Keratinocyte (primary cell): ENCODE results near the gene C12orf42. TPM values are rescaled to one million over a fixed set of nuclear protein-coding genes. Genes with fewer than 3 reads are reported as not detected.

Source experiments
- DNase-seq: peaks from one replicate; pipeline ENCODE4 v3.0.0-alpha.2; 2011; ENCODE audit warnings: low read depth, missing footprints, low spot score
- FAIRE-seq: peaks from 2 replicates; lab custom pipeline; 2011; peaks lifted over from hg19 to GRCh38; lab: Jason Lieb, UNC
- H2AFZ ChIP-seq: 2 replicates; pipeline ENCODE4 v1.6.0; 2012; ENCODE audit warnings: low read length, control low read depth, inconsistent platforms; ENCODE audit not compliant: control insufficient read depth
- H3K27ac ChIP-seq: 2 replicates; pipeline ENCODE4 v1.5.1; 2011; ENCODE audit warnings: low read length; ENCODE audit not compliant: control insufficient read depth, insufficient read depth
- H3K27me3 ChIP-seq: 3 replicates; pipeline ENCODE4 v1.6.0; 2011; ENCODE audit warnings: low read length; ENCODE audit not compliant: control insufficient read depth, insufficient read depth; ENCODE audit errors: extremely low read depth
- H3K36me3 ChIP-seq, 2 experiments: 2 replicates in 1 of 2; 3 replicates in 1 of 2; pipeline ENCODE4 v1.5.1; 2011; ENCODE audit warnings: low read length in 2 of 2, mild to moderate bottlenecking in 1 of 2; ENCODE audit not compliant: control insufficient read depth in 2 of 2, insufficient read depth in 2 of 2; ENCODE audit errors: extremely low read depth in 1 of 2
- H3K4me1 ChIP-seq: 3 replicates; pipeline ENCODE4 v1.5.1; 2011; ENCODE audit warnings: low read length; ENCODE audit not compliant: control insufficient read depth, insufficient read depth; ENCODE audit errors: extremely low read depth
- H3K4me2 ChIP-seq: 3 replicates; pipeline ENCODE4 v1.6.0; 2011; ENCODE audit warnings: low read depth, low read length; ENCODE audit not compliant: control insufficient read depth, insufficient read depth; ENCODE audit errors: extremely low read depth
- H3K4me3 ChIP-seq, 3 experiments: fragments of 200-600 bp in 1 of 3; sonication (generic) in 1 of 3; 2 replicates in 2 of 3; 3 replicates in 1 of 3; pipeline ENCODE4 v1.5.1; 2011 to 2016; ENCODE audit warnings: low read length in 3 of 3, mild to moderate bottlenecking in 3 of 3, control low read depth in 2 of 3, inconsistent platforms in 1 of 3, low read depth in 1 of 3, mixed read lengths in 1 of 3, mixed run types in 1 of 3, moderate library complexity in 1 of 3; ENCODE audit not compliant: control insufficient read depth in 2 of 3, insufficient read depth in 2 of 3; ENCODE audit errors: extremely low read depth in 1 of 3
- H3K79me2 ChIP-seq: 2 replicates; pipeline ENCODE4 v1.6.0; 2012; ENCODE audit warnings: low read length; ENCODE audit not compliant: control insufficient read depth, insufficient read depth
- H3K9ac ChIP-seq: 3 replicates; pipeline ENCODE4 v1.6.0; 2011; ENCODE audit warnings: low read length; ENCODE audit not compliant: control insufficient read depth, insufficient read depth; ENCODE audit errors: extremely low read depth
- H3K9me1 ChIP-seq: 3 replicates; pipeline ENCODE4 v1.6.0; 2011; ENCODE audit warnings: low read length; ENCODE audit not compliant: control insufficient read depth, insufficient read depth; ENCODE audit errors: extremely low read depth
- H3K9me3 ChIP-seq: 2 replicates; pipeline ENCODE4 v1.5.1; 2012; ENCODE audit warnings: low read depth, low read length; ENCODE audit not compliant: control insufficient read depth
- H4K20me1 ChIP-seq: 3 replicates; pipeline ENCODE4 v1.6.0; 2011; ENCODE audit warnings: low read length; ENCODE audit not compliant: control insufficient read depth, insufficient read depth; ENCODE audit errors: extremely low read depth
- EZH2 ChIP-seq: IDR thresholded peaks from one replicate; pipeline ENCODE4 v1.6.1; 2012; ENCODE audit warnings: inconsistent platforms, mild to moderate bottlenecking, low read length, moderate library complexity
- dilution Hi-C: fragments of 300-500 bp; cut with MboI; formaldehyde crosslinking; loops from one replicate; pipeline ENCODE4 v1.7.0; 2020; ENCODE audit warnings: low sequenced_read_pairs; ENCODE audit not compliant: extremely low pct_ligation_motif_present
- polyA plus RNA-seq, 5 experiments: library from polyadenylated mRNA; depleted of rRNA in 3 of 5; stranded (reverse) in 3 of 5; stranded (forward) in 1 of 5; unstranded in 1 of 5; fragments of >200 nt; gene quantifications; 1 replicate in 1 of 5; 2 replicates in 3 of 5; 3 replicates in 1 of 5; pipeline versions ENCODE4 v1.2.1 to v1.2.3, GENCODE V29; 2011 to 2012; ENCODE audit warnings: missing spikeins in 2 of 5, low read depth in 1 of 5, low replicate concordance in 1 of 5
- TF ChIP-seq, protein P1 (sequence below), 3 experiments: IDR thresholded peaks in 1 of 3; conservative IDR thresholded peaks in 1 of 3; optimal IDR thresholded peaks in 1 of 3; 2 replicates in 2 of 3; 3 replicates in 1 of 3; pipeline versions ENCODE3 to v1.5.1; 2011; ENCODE audit warnings: low read length in 3 of 3, mild to moderate bottlenecking in 3 of 3, moderate library complexity in 2 of 3, control low read depth in 1 of 3, inconsistent platforms in 1 of 3; ENCODE audit not compliant: insufficient read depth in 2 of 3; ENCODE audit errors: extremely low read depth in 1 of 3

C12orf42 gene
- polyA plus RNA-seq, 1 donor (not counting 4 experiments of a cell fraction or from before 2014, with no cell fraction given): 0.08 TPM

- dilution Hi-C loops: no loop called here
- DNase-seq: no peak
- Histone ChIP-seq H3K4me3 (no peak overlapping the region), H3K27me3 (no peaks in the 10 kb centered on the region), H3K4me1 (no peaks in the 10 kb centered on the region), H3K79me2 (no peaks in the 10 kb centered on the region), H3K27ac (no peak overlapping the region), H3K4me2 (no peak overlapping the region), H3K9me3 (no peaks in the 10 kb centered on the region), H2AFZ (no peak overlapping the region), H4K20me1 (no peaks in the 10 kb centered on the region), H3K9ac (no peak overlapping the region), H3K9me1 (no peaks in the 10 kb centered on the region), H3K36me3 (no peaks in the 10 kb centered on the region)
- FAIRE-seq: no peak
- TF ChIP-seq EZH2: no peak
- TF ChIP-seq, protein P1, sequence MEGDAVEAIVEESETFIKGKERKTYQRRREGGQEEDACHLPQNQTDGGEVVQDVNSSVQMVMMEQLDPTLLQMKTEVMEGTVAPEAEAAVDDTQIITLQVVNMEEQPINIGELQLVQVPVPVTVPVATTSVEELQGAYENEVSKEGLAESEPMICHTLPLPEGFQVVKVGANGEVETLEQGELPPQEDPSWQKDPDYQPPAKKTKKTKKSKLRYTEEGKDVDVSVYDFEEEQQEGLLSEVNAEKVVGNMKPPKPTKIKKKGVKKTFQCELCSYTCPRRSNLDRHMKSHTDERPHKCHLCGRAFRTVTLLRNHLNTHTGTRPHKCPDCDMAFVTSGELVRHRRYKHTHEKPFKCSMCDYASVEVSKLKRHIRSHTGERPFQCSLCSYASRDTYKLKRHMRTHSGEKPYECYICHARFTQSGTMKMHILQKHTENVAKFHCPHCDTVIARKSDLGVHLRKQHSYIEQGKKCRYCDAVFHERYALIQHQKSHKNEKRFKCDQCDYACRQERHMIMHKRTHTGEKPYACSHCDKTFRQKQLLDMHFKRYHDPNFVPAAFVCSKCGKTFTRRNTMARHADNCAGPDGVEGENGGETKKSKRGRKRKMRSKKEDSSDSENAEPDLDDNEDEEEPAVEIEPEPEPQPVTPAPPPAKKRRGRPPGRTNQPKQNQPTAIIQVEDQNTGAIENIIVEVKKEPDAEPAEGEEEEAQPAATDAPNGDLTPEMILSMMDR (optimal IDR thresholded peaks at IDR 0.05 in 1 of 3, IDR thresholded peaks at IDR 0.05 in 1 of 3, conservative IDR thresholded peaks at IDR 0.05 in 1 of 3; ENCODE audit: extremely low read depth in 1 of 3, insufficient read depth in 2 of 3, low read length in 3 of 3): no peak
These were observed 178.5 kb downstream of the C12orf42 start for GRCh38 chr12:103317220-103317619.

- no peaks in the 10 kb centered on the region for H3K36me3 ChIP-seq
- no peak for FAIRE-seq
- H3K27me3 ChIP-seq: no peaks in the 10 kb centered on the region
- no peak overlapping the region for H3K27ac ChIP-seq
- H3K4me3 ChIP-seq: no peak overlapping the region
- TF ChIP-seq, protein P1 (optimal IDR thresholded peaks at IDR 0.05 in 1 of 3, IDR thresholded peaks at IDR 0.05 in 1 of 3, conservative IDR thresholded peaks at IDR 0.05 in 1 of 3; ENCODE audit: extremely low read depth in 1 of 3, insufficient read depth in 2 of 3, low read length in 3 of 3): no peak
- no peak for TF ChIP-seq EZH2
- no peaks in the 10 kb centered on the region for H3K4me1 ChIP-seq
- no peaks in the 10 kb centered on the region for H3K9me3 ChIP-seq
- no peak for DNase-seq
- H3K79me2 ChIP-seq: no peaks in the 10 kb centered on the region
- no peak overlapping the region for H3K4me2 ChIP-seq
- H4K20me1 ChIP-seq: no peaks in the 10 kb centered on the region
- no peaks in the 10 kb centered on the region for H3K9me1 ChIP-seq
- H2AFZ ChIP-seq: no peak overlapping the region
- dilution Hi-C loops: no loop called here
- no peak overlapping the region for H3K9ac ChIP-seq
These were observed 181.0 kb downstream of the C12orf42 start for GRCh38 chr12:103314786-103315185.
